Epithelial cell of umbilical artery (primary cell): ENCODE results near the gene PSMC3. TPM values are rescaled to one million over a fixed set of nuclear protein-coding genes. Genes with fewer than 3 reads are reported as not detected.

Experiments used
- total RNA-seq: library from RNA; depleted of rRNA; stranded (reverse); fragments of >200 nt; gene quantifications from 2 replicates; pipeline ENCODE4 v1.2.3, GENCODE V29; 2014

The PSMC3 gene
- total RNA-seq = 229 and 249 TPM in 2 replicates

GRCh38 chr11:47426062-47426956 is at the start of gene PSMC3:
TSS of gene PSMC3 (minus strand) at chr11:47426439. CDS start at chr11:47426279, 160 bp downstream.

DNA sequence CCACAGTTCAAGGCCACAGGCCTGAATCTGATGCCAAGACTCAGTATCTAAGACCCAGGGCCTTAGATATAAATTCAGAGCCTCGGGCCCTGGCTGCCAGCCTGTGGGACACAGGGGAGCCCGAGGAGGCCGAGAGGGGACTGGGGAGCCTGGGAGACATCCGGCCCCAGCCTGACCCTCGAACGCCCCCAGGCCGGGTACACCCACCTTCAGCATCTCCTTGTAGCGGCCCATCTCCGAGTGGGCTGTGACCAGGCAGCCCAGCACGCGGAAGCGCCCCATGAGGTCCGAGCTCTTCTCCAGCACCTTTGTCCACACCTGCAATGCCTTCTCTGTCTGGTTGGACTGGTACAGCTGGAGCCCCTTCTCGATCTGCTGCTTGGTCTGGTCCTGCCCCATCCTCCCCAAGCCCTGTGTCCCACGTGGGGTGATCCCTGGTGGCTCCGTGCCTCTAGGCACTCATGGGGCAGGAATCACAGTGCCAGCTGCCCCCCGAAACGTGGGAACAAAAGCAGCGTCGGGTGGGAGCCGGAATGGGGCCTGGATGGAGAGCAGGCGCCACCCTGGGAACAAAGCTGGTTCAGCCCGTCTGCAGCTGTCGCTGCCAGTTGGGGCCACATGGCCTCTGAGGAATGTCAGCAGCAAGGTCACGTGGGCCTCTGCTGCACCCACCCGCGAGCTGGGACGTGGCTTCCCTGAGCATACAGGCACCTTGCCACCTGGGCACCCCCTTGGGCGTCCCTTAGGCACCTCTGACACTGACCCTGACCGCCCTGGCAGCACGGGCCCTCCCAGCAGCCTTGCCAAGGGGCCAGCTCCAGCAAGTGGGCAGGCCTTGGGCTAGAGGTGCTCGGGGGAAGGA is 22.6 kb upstream of the PSMC3 start, which contains the start of gene RAPSN:
RAPSN (minus strand) TSS at position 571 of the 862 bp plus-strand sequence; CDS start at position 399, 172 bp downstream.

GRCh38 chr11:47407746-47408590 is 18.3 kb downstream of the PSMC3 start, which contains the start of gene SLC39A13:
TSS of gene SLC39A13 (plus strand) at chr11:47408590. CDS start at chr11:47410095, 1,505 bp downstream.

GRCh38 chr11:47378010-47378835 is 48.0 kb downstream of the PSMC3 start, which contains the start of gene SPI1:
TSS of gene SPI1 (minus strand) at chr11:47378547. CDS start at chr11:47378353, 194 bp downstream.

Other genes starting within 250 kb of the PSMC3 start
- 152 TPM in 2 replicates for gene ARFGAP2, start 249.6 kb downstream of the PSMC3 start, total RNA-seq
- gene PACSIN3, start 240.0 kb downstream of the PSMC3 start, total RNA-seq = 13.4 and 15.6 TPM in 2 replicates
- 52.3 and 55.6 TPM in 2 replicates for gene DDB2, start 211.5 kb downstream of the PSMC3 start, total RNA-seq
- gene ACP2, start 177.6 kb downstream of the PSMC3 start, total RNA-seq = 18.8 and 26.1 TPM in 2 replicates
- gene NR1H3, start 168.4 kb downstream of the PSMC3 start, total RNA-seq = 8.8 and 12.3 TPM in 2 replicates
- 12.3 and 17.2 TPM in 2 replicates for gene MADD, start 156.3 kb downstream of the PSMC3 start, total RNA-seq
- not detected in 2 replicates for gene MYBPC3, start 73.7 kb downstream of the PSMC3 start, total RNA-seq
- not detected in 2 replicates for gene SPI1, start 47.9 kb downstream of the PSMC3 start, total RNA-seq
- 45.1 and 53.3 TPM in 2 replicates for gene SLC39A13, start 17.8 kb downstream of the PSMC3 start, total RNA-seq
- gene RAPSN, start 22.7 kb upstream of the PSMC3 start, total RNA-seq = under 0.01 and 0.30 TPM in 2 replicates
- 67.6 and 80.9 TPM in 2 replicates for gene CELF1, start 126.7 kb upstream of the PSMC3 start, total RNA-seq
- 99.8 and 110 TPM in 2 replicates for gene PTPMT1, start 139.2 kb upstream of the PSMC3 start, total RNA-seq
- 24.2 and 30.5 TPM in 2 replicates for gene KBTBD4, start 152.5 kb upstream of the PSMC3 start, total RNA-seq
- gene NDUFS3, start 152.6 kb upstream of the PSMC3 start, total RNA-seq = 93.8 and 109 TPM in 2 replicates
- gene FAM180B, start 160.2 kb upstream of the PSMC3 start, total RNA-seq = not detected in 2 replicates
- 0.97 and 1.5 TPM in 2 replicates for gene C1QTNF4, start 168.0 kb upstream of the PSMC3 start, total RNA-seq
- gene MTCH2, start 216.1 kb upstream of the PSMC3 start, total RNA-seq = 95.2 and 124 TPM in 2 replicates